Choroid plexus epithelial cell (primary cell): Measurements from ENCODE around the gene TTLL1.
A peak's percentile ranks its signal among the peaks of the same experiment; 100 is the strongest.

ENCODE experiments used
- DNase-seq: peaks from one replicate; pipeline ENCODE4 v3.0.0-alpha.2; 2010; ENCODE audit warnings: low read depth
- H3K4me3 ChIP-seq: 2 replicates; pipeline ENCODE4 v1.5.1; 2011; ENCODE audit warnings: low read depth, mild to moderate bottlenecking, control low read depth, low read length, moderate library complexity
- TF ChIP-seq, protein P1 (sequence below): conservative IDR thresholded peaks from 2 replicates; pipeline ENCODE4 v1.5.1; 2011; ENCODE audit warnings: low read depth, mild to moderate bottlenecking, control low read depth, inconsistent platforms, low read length, moderate library complexity

The TTLL1 gene

DNA sequence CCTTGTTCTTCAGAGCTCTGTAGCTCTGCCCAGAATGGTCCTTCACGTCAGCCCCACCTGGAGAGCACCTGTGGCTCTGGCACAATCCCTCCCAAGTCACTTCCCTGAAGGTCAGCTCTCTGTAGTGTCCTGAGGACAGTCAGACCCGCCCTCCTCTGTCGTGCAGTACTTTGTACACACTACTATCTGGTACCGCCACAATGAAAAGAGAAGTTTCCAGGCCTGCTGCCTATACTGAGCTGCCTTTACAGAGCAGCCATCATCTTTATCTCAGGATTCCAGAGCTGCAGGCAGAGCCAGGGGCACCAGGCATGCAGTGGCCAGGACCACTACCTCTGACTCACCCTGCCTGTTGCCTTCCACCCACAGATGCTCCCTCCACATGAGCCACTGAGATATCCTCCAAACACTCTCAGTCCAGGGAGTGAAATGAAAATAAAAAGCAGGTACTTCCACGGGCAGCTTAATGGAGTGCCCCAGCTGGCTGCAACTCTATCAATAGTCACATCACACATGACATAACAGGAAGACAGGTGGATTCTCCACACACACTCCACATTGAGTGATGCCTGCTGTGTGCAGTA is 81.6 kb downstream of the TTLL1 start:
- peak; percentile 67 for DNase-seq
- H3K4me3 ChIP-seq: no peak overlapping the region
- TF ChIP-seq, protein P1, sequence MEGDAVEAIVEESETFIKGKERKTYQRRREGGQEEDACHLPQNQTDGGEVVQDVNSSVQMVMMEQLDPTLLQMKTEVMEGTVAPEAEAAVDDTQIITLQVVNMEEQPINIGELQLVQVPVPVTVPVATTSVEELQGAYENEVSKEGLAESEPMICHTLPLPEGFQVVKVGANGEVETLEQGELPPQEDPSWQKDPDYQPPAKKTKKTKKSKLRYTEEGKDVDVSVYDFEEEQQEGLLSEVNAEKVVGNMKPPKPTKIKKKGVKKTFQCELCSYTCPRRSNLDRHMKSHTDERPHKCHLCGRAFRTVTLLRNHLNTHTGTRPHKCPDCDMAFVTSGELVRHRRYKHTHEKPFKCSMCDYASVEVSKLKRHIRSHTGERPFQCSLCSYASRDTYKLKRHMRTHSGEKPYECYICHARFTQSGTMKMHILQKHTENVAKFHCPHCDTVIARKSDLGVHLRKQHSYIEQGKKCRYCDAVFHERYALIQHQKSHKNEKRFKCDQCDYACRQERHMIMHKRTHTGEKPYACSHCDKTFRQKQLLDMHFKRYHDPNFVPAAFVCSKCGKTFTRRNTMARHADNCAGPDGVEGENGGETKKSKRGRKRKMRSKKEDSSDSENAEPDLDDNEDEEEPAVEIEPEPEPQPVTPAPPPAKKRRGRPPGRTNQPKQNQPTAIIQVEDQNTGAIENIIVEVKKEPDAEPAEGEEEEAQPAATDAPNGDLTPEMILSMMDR: no peak

DNA sequence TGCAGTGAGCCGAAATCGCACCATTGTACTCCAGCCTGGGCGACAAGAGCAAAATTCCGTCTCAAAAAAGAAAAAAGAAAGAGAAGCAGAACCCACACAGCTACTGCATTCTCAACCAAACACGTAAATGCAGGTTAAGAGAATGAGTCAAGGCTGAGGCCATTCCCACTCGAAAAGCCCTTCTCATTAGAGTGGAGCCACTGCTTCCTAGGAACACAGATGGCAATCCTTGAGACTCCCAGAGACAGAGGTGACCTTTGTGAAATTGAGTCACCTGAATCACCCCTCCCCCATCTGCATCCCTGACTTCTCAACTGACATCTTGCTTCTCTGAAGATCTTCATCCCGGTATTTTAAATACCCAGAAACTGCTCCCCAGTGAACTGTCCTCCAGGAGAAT is 82.4 kb downstream of the TTLL1 start:
- DNase-seq: no peak
- H3K4me3 ChIP-seq: no peak overlapping the region
- TF ChIP-seq, protein P1: no peak

DNA sequence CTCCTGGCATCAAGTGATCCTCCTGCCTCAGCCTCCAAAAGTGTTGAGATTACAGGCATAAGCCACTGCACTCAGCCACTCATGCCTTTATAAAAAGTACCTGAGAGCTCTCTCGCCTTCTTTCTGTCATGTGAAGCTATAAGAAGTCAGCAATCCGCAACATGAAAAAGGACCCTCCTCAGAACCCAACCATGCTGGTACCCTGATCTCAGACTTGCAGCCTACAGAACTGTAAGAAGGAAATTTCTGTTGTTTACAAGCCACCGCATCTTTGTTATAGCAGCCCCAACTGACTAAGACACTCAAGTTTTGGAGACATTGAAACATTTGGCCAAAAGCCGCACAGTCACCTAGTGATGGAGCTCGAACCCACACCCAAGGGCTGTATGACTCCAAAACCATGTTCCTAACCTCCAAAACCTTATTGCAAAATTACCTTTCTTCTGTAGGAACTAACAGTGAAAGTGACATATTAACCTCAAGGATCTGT is 83.1 kb downstream of the TTLL1 start:
- H3K4me3 ChIP-seq: no peak overlapping the region
- TF ChIP-seq, protein P1: no peak
- DNase-seq: no peak

DNA sequence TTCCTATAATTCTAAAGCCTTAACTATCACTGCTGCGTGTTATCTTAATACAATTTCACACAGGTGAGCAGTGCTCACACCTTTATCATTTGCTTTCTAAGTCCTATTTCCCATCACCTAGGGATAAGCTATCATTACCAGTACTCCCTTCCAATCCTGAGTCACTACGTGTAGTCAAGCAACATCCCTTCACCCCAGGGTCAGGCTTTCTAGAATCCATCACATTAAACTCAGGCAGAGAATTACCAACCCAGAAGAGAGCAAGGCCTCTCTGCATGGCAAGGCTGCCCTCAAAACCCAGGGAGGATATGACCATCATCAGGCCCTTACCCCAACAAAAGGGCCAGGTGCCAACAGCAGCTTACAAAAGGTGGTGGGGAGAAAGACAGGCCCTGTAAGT is 84.1 kb downstream of the TTLL1 start:
- TF ChIP-seq, protein P1: no peak
- no peak overlapping the region for H3K4me3 ChIP-seq
- DNase-seq: no peak

DNA sequence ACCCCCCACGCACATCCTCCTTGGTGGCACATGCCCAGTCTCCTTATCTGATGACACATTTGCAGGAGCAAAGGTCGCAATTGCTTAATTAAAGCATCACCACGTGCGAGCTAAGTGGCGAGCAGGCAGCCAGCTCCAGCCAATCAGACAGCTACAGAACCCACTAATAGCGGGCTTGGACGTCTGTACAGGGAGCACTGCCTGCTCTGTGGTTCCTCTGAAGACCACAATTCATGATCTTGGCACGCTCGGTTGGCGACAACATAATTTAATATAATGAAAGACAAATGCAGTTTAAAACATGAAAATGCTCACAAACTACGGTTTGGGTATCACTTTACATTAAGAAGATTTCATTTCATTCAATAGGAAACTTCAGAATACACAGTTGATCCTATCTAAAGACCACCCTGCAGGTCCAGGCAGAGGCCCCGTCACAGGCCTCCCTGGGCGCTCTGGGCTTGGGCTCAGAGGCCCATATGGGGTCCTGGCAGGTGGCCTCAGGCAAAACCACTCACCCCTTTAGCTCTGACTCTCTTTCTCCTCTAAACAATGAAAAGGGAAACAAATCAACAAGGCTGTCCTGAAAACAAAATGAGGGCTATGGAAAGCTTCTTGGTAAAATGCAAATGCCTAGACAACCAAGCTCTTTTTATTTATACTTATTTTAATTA is 84.7 kb downstream of the TTLL1 start:
- no peak overlapping the region for H3K4me3 ChIP-seq
- no peak for DNase-seq
- TF ChIP-seq, protein P1: no peak

DNA sequence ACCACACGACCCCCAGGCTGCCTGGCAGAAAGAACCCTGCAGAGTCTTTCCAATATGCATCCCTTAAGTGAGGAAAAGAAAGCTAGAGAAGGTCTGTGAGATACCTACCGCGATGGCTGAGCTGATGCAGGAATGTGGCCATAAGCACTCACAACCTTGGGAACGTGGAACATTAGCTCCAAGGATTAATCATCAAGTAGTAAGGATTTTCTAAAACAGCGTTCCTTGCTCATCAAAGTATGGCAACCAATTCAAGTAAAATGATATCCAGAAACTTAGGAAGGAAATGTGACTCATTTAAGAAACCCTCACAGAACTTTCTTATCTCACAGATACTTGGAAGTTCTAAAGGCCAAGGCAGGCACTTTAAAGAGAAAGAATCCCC is 87.0 kb downstream of the TTLL1 start:
- TF ChIP-seq, protein P1: no peak
- peak overlapping the region; percentile 8 for H3K4me3 ChIP-seq
- DNase-seq: peak; percentile 68
